GM10248 (cell line): ENCODE measurements around the gene MCF2L.

Experiments used
- CTCF ChIA-PET: fragments of 300-600 bp; sonication (Branson Sonifier 250); formaldehyde crosslinking; extraction: SDS; loops from one replicate; lab custom pipeline; 2021; ENCODE audit warnings: antibody characterized with exemption; lab: Yijun Ruan, JAX
- POLR2A ChIA-PET: fragments of 350-650 bp; sonication (Branson Sonifier 250); formaldehyde crosslinking; extraction: SDS; loops from one replicate; lab custom pipeline; 2020; ENCODE audit warnings: antibody characterized with exemption; lab: Yijun Ruan, JAX
- DNase-seq: peaks from one replicate; pipeline ENCODE4 v3.0.0; 2012; ENCODE audit errors: extremely low spot score
- TF ChIP-seq, protein P1 (sequence below): IDR thresholded peaks from 2 replicates; pipeline ENCODE4 v1.5.1; 2012; ENCODE audit warnings: mild to moderate bottlenecking, low read depth; ENCODE audit errors: extremely low read depth, missing control alignments, control extremely low read depth

The MCF2L gene

DNA sequence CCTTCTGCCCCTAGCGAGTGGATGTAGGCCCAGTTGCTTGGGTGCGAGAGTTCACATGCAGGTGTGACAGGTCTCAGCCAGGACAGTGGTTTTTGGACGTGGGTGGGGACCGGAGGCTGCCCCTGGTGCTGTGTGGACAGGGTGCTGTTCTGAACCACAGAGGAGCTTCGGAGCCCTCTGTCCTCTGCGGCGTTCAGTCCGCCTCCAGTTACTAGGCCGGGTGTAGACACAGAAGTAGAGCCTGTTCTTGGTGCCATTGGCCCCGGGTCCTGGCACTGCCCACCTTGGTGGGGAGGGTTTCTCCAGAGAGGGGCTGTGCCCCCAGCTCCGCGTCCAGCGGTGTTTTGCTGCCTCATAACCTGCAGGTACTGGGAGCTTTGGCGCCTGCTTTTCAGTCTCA lies 52.4 kb downstream of the MCF2L start:
- no peak for DNase-seq
- TF ChIP-seq, protein P1, sequence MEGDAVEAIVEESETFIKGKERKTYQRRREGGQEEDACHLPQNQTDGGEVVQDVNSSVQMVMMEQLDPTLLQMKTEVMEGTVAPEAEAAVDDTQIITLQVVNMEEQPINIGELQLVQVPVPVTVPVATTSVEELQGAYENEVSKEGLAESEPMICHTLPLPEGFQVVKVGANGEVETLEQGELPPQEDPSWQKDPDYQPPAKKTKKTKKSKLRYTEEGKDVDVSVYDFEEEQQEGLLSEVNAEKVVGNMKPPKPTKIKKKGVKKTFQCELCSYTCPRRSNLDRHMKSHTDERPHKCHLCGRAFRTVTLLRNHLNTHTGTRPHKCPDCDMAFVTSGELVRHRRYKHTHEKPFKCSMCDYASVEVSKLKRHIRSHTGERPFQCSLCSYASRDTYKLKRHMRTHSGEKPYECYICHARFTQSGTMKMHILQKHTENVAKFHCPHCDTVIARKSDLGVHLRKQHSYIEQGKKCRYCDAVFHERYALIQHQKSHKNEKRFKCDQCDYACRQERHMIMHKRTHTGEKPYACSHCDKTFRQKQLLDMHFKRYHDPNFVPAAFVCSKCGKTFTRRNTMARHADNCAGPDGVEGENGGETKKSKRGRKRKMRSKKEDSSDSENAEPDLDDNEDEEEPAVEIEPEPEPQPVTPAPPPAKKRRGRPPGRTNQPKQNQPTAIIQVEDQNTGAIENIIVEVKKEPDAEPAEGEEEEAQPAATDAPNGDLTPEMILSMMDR, result no peak
- ChIA-PET CTCF (interaction anchor here (0.7 to 1.1 kb wide), 2 partner anchors 13 to 88 kb away, joined by 3 to 4 read pairs; no protein-coding TSS in a partner anchor), POLR2A (no interaction called here)

DNA sequence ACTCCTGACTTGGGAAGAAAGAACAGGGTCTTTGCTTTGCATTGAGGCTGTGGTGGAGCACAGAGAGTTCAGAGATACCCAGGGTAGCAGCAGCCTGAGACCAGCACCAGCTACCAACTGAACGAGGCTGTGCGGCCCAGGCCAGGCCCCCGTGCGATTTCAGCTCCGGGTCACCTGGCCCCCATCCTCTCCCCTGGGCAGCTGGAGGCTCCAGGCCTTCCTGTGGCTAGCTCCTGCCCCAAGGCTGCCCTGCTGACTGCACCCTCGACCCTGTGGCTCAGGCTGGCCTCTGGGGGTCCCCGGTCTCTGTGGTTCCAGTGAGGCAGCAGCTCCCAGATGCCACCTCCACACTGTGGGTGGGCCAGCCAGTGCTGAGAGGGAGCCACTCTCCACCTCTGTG lies 52.8 kb downstream of the MCF2L start:
- TF ChIP-seq, protein P1, result no peak
- ChIA-PET POLR2A (no interaction called here), CTCF (interaction anchor here (0.7 kb wide), 1 partner anchor 88 kb away, joined by 3 read pairs; no protein-coding TSS in a partner anchor)

DNA sequence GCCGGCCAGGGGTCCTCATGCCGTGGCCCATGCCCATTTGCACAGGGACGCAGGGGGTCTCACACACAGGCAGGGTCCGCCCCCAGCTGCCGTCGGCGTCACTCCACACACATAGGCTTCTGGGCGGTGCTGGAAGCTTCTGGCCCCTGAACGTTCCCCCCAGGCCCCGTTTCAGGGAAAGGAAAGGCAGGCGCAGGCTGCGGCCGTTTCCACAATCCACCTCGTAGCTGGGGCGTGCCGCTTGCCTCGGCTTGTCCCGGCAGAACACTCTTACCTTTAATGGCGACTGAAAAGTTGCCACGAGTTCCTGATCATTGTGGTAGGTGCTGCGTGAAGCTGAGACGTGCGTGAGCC lies 53.4 kb downstream of the MCF2L start:
- CTCF ChIA-PET, result no interaction called here
- DNase-seq, result no peak
- TF ChIP-seq, protein P1, result no peak
- POLR2A ChIA-PET, result no interaction called here

More for the DNA sequence above, 52.8 kb downstream of the MCF2L start:
- DNase-seq, result no peak

DNA sequence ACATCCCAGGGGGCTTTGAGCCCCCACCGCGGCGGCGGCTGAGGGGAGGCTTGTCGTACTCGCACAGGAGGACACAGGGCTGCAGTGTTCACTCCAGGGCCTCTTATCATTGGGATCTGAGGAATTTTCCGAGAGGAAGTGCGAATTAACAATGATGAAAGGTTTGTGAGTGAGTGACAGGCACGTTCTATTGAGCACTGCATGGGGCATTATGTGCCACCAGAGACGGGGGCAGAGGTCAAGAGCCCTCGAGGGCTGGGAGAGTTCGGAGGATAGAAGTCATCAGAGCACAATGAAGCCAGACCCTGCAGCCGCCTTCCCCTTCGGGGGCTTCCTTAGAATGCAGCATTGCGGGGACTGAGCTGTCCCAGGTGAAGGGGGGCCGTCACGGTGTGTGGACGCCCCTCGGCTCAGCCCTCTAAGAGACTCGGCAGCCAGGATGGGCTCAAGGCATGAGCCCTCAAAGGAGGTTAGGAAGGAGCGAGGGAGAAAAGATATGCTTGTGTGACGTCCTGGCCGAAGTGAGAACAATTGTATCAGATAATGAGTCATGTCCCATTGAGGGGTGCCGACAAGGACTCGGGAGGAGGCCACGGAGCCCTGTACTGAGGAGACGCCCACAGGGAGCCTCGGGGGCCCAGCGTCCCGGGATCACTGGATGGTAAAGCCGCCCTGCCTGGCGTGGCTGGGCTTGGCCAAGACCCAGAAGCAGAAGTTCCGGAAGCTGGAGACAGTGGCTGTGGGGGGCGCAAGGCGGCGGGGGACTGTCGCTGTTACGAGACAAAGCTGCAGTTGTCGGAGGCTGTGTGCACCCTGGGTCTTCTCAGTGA lies 53.9 kb downstream of the MCF2L start:
- no peak for DNase-seq
- POLR2A ChIA-PET, result no interaction called here
- TF ChIP-seq, protein P1, result no peak
- CTCF ChIA-PET, result no interaction called here

DNA sequence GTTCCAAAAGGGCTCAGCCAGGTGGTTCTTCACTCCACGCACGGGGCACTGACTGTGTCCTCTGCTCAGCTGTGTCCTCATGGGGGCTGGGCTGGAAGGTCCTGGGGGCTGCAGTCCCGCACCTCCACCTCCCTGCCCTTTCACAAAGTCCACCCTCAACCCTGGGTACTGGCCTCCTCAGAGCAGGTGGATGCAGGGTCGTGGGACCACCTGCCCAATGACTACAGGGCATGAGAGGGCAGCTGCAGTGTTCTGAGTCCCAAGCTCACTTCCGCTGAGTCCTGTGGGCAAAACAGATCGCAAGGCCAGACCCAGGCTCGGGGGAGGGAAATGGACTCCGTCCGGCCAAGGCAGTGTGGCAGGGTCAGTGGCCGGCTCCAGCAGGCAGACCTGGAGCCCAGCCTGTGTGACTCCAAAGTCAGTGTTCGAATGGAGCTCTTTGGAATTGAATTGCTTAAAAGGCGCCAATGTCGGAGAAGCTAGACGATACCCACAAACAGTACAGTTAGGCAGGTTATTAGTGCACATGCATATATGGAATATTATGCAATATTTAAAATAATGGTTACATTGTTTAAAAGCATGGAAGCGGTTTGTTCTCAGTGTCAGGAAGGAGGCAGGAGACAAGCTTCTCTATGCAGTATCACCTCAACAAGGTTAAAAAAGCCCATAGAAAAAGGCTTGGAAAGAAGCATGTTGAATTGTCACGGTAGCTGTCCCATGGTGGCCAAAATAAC lies 54.8 kb downstream of the MCF2L start:
- TF ChIP-seq, protein P1, result no peak
- ChIA-PET CTCF (interaction anchor here (1.1 kb wide), 1 partner anchor 39 kb away, joined by 3 read pairs; no protein-coding TSS in a partner anchor), POLR2A (no interaction called here)
- no peak for DNase-seq

DNA sequence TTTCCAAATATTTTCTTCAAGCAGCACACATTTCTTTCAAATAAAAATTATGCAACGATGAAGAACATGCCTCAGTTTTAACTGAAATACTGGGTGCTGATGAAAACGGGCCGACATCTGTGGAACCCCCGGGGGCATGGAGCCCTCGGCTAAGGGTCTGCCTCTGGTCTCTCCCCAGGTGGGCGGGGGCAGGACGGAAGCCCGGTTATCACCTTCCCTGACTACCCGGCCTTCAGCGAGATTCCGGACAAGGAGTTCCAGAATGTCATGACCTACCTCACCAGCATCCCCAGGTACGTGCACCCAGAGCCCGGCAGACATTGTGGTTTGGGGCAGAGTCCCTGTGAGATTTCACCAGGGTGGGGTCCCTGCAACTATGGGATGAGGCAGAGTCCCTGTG lies 55.5 kb downstream of the MCF2L start:
- TF ChIP-seq, protein P1, result no peak
- POLR2A ChIA-PET, result no interaction called here
- DNase-seq, result no peak
- CTCF ChIA-PET, result interaction anchor here (1.1 kb wide), 1 partner anchor 39 kb away, joined by 3 read pairs; no protein-coding TSS in a partner anchor
